COLO668 (cell line): ENCODE results near the gene CDC34.
"Not testable (repeated sequence)": the region's sequence is repeated elsewhere in the genome, so short reads cannot be mapped to it uniquely, and the experiment has no call there.

ENCODE experiments used
- DNase-seq: peaks from one replicate; lab custom pipeline; 2025; ENCODE audit not compliant: unreplicated experiment; lab: John Stamatoyannopoulos, UW

The CDC34 gene

GRCh38 chr19:572140-572742, 40.7 kb downstream of the CDC34 start, which contains the start of gene BSG:
Gene BSG, plus strand, starts transcription at chr19:572596. Its CDS starts 39 bp downstream, at chr19:572635.
- DNase-seq: peak; percentile 99

- peak; percentile 50 for DNase-seq
Observed at GRCh38 chr19:572743-573518, 41.4 kb downstream of the CDC34 start.

GRCh38 chr19:573519-573825, 41.9 kb downstream of the CDC34 start:
- no peak for DNase-seq

GRCh38 chr19:574658-575526, 43.3 kb downstream of the CDC34 start:
- DNase-seq: peak; percentile 57

GRCh38 chr19:575527-576506, 44.3 kb downstream of the CDC34 start:
- peak; percentile 16 for DNase-seq

- no peak for DNase-seq
Observed at GRCh38 chr19:576768-577438, 45.3 kb downstream of the CDC34 start.

GRCh38 chr19:577439-578392, 46.2 kb downstream of the CDC34 start:
- DNase-seq: no peak

- DNase-seq: no peak
Observed at GRCh38 chr19:579111-579841, 47.7 kb downstream of the CDC34 start.

- no peak for DNase-seq
Observed at GRCh38 chr19:579842-580155, 48.2 kb downstream of the CDC34 start.

- DNase-seq: no peak
Observed at GRCh38 chr19:580274-580835, 48.8 kb downstream of the CDC34 start.

- peak; percentile 16 for DNase-seq
Observed at GRCh38 chr19:581399-582111, 50.0 kb downstream of the CDC34 start.

- peak; percentile 36 for DNase-seq
Observed at GRCh38 chr19:582497-583197, 51.1 kb downstream of the CDC34 start.

GRCh38 chr19:583198-583967, 51.8 kb downstream of the CDC34 start:
- DNase-seq: no peak

- DNase-seq: no peak
Observed at GRCh38 chr19:583968-584239, 52.3 kb downstream of the CDC34 start.

- peak; percentile 61 for DNase-seq
Observed at GRCh38 chr19:584240-585001, 52.9 kb downstream of the CDC34 start.

GRCh38 chr19:585146-585545, 53.6 kb downstream of the CDC34 start:
- DNase-seq: not testable (repeated sequence)
